ENCODE measurements around the gene DNAJA1.
"Not testable (repeated sequence)": the region's sequence is repeated elsewhere in the genome, so short reads cannot be mapped to it uniquely, and the experiment has no call there.

DNAJA1 gene

GRCh38 chr9:33082538-33083326, 57.7 kb downstream of the DNAJA1 start:
- DNase-seq: no peak

- DNase-seq: not testable (repeated sequence)
Measured at GRCh38 chr9:33085672-33086071, 60.6 kb downstream of the DNAJA1 start.

Measured in activated CD4-positive, CD25-positive, alpha-beta regulatory T cell treated with anti-CD3 and anti-CD28 coated beads, Interleukin-2, amount 50 U/mL, for 72 hours (primary cell).